PFSK-1 (cell line): ENCODE data around the gene SERPINI1.

ENCODE experiments used
- FOXP2 ChIP-seq: optimal IDR thresholded peaks from 2 replicates; pipeline ENCODE3; 2011; ENCODE audit warnings: borderline replicate concordance, control low read depth, inconsistent platforms; ENCODE audit not compliant: insufficient read depth; ENCODE audit errors: extremely low read length, extremely low read depth
- POLR2AphosphoS5 ChIP-seq: IDR thresholded peaks from 2 replicates; pipeline ENCODE4 v1.6.1; 2012; ENCODE audit warnings: low read depth, mild to moderate bottlenecking, control low read depth, low read length, moderate library complexity
- SIN3A ChIP-seq: IDR thresholded peaks from 2 replicates; pipeline ENCODE4 v1.6.1; 2012; ENCODE audit warnings: mild to moderate bottlenecking, low read length, moderate library complexity, borderline replicate concordance; ENCODE audit not compliant: insufficient read depth
- TAF1 ChIP-seq: IDR thresholded peaks from 2 replicates; pipeline ENCODE4 v1.6.1; 2012; ENCODE audit warnings: low read length, control low read depth, borderline replicate concordance; ENCODE audit not compliant: insufficient read depth
- TF ChIP-seq, protein P1 (sequence below), 2 experiments: IDR thresholded peaks; 2 replicates each; pipeline versions ENCODE4 v1.6.1 to v1.8.0; 2011 to 2012; ENCODE audit warnings: low read depth in 2 of 2, low read length in 2 of 2, control low read depth in 1 of 2, inconsistent platforms in 1 of 2, mild to moderate bottlenecking in 1 of 2, moderate library complexity in 1 of 2; ENCODE audit not compliant: insufficient read depth in 1 of 2

The SERPINI1 gene

DNA sequence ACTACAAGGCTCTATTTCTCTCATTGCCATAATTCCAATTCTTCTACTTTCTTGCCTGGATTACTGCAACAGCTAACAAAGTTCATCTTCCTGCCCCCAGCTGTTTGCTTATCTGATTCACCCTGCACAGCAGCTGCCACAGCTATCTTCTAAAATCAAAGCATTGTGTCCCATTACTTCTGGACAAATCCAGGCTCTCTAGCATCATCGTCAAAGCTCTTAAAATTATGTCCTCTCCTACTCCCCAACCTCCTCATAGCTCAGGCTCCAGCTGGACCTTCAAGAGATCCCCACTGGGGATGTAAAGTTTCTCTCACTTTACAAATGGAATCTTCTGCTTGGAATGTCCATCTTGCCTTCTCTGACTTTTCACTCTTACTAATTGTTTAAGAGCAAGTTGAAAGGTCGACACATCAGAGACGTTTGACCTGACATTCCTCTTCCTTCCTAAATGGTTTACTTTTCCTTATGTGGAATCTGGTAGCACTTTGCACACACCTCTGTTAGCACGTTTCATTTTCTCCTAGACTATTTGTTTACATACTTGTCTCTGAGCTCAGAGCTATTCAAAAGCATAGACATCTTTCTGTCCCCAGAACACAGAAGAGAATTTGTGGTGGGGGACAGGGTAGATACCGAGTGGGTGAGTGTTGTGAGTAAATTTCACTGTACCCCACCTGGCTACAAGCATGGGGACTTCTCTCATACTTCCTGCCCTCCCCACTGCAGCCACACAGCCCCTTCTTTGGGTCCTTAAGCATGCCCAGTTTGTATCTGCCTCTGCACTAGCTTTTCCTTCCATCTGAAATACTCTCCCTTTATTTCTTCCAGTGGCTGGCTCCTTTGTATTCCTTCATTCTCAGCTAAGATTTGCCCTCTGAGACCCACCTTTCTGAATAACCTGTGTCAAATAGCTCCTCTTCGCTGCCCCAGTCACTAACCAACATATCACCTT, 77.9 kb downstream of the SERPINI1 start:
- TF ChIP-seq, protein P1, sequence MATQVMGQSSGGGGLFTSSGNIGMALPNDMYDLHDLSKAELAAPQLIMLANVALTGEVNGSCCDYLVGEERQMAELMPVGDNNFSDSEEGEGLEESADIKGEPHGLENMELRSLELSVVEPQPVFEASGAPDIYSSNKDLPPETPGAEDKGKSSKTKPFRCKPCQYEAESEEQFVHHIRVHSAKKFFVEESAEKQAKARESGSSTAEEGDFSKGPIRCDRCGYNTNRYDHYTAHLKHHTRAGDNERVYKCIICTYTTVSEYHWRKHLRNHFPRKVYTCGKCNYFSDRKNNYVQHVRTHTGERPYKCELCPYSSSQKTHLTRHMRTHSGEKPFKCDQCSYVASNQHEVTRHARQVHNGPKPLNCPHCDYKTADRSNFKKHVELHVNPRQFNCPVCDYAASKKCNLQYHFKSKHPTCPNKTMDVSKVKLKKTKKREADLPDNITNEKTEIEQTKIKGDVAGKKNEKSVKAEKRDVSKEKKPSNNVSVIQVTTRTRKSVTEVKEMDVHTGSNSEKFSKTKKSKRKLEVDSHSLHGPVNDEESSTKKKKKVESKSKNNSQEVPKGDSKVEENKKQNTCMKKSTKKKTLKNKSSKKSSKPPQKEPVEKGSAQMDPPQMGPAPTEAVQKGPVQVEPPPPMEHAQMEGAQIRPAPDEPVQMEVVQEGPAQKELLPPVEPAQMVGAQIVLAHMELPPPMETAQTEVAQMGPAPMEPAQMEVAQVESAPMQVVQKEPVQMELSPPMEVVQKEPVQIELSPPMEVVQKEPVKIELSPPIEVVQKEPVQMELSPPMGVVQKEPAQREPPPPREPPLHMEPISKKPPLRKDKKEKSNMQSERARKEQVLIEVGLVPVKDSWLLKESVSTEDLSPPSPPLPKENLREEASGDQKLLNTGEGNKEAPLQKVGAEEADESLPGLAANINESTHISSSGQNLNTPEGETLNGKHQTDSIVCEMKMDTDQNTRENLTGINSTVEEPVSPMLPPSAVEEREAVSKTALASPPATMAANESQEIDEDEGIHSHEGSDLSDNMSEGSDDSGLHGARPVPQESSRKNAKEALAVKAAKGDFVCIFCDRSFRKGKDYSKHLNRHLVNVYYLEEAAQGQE (IDR thresholded peaks at IDR 0.05; ENCODE audit: insufficient read depth in 1 of 2, low read depth in 2 of 2, low read length in 2 of 2), result no peak
- TF ChIP-seq TAF1 (no peak), SIN3A (no peak), FOXP2 (no peak), POLR2AphosphoS5 (no peak)

DNA sequence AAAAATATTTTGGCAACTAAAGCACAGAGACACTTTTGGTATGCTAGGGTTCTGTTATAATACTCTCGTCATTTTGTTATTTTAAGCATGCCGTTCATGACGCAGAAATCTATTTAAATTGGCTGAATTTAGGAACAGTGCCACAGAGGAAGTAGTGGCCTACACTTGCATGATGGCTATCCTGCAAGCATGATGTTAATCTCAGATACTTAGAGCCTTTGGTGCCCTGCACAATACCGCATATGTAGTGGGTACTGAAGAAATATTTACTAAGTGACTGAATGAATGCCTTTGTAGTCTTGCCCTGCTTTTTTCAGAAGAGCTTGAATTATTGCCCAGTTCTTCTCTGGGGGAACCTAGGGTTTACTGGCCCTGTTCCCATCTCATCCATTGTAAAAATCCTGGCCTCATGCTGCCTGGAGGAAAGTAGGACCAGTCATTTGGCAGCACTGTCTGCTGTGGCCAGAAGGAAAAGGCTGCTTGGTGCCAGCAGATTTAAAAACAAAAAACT, 79.0 kb downstream of the SERPINI1 start:
- TF ChIP-seq, protein P1 (IDR thresholded peaks at IDR 0.05; ENCODE audit: insufficient read depth in 1 of 2, low read depth in 2 of 2, low read length in 2 of 2), result no peak
- TF ChIP-seq POLR2AphosphoS5, result no peak
- no peak for TF ChIP-seq SIN3A
- TF ChIP-seq TAF1, result no peak
- no peak for TF ChIP-seq FOXP2

DNA sequence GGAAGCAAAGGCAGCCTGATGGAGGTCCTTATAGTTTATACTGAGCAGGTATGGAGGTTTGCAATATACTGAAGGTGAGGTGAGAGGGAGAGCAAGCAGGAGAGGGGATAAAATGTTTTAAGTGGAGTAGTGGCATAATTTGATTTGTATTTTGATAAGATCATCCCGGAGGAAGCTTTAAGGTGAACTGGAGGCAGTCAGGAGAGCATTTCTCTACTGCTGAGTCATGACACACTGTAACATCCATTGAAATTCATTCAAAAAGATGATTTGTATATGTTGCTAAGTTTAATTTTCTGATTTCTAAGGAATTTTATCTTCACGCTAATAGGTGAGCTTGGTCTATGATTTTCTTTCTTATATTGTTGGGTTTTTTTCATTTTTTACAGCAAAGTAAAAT, 81.4 kb downstream of the SERPINI1 start:
- TF ChIP-seq, protein P1 (IDR thresholded peaks at IDR 0.05; ENCODE audit: insufficient read depth in 1 of 2, low read depth in 2 of 2, low read length in 2 of 2), result no peak
- TF ChIP-seq FOXP2, result no peak
- no peak for TF ChIP-seq SIN3A
- TF ChIP-seq TAF1, result no peak
- TF ChIP-seq POLR2AphosphoS5, result no peak

DNA sequence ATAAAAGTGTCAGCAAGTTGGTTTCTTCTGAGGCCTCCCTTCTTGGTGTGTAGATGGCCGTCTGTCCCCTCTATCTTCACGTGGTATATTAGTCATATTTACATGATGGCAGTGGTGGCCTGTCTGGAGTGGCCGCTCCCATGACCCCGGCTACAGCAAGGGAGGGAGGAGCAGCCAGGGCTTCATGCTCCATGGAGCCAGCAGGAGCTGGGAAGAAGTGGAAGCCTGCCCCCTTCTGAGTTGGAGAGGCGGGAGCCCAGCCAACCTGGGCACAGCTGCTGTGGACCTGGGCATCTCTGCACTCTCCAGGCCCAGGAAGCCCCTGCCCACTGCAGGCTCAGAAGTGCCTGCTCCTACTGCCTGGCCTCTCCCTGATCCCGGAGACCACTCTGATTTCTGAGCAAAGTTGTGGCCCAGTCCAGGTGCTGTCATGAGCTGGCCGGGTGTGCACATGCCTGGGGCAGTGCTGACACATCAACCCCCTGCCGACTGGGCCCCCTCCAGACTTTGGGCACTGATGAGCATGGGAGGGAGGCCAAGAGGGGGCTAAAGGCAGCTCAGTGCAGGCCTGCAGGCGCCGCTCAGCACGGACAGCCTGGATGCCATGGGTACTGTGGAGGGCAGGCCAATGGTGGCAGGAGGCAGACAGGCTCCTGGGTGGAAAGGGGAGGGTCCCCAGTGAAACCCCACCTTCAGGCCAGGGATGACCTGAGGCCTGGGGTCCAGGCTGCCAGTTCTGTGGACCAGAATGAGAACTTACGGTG, 84.8 kb downstream of the SERPINI1 start:
- TF ChIP-seq, protein P1 (IDR thresholded peaks at IDR 0.05; ENCODE audit: insufficient read depth in 1 of 2, low read depth in 2 of 2, low read length in 2 of 2), result no peak
